GM19328 (cell line): ENCODE measurements around the gene BCR.

Experiments
- ATAC-seq: cut with Tn5 transposase; IDR thresholded peaks from one replicate; pipeline ENCODE4 v1.9.1; 2021; ENCODE audit warnings: mild to moderate bottlenecking, moderate library complexity; ENCODE audit not compliant: unreplicated experiment

The BCR gene

DNA sequence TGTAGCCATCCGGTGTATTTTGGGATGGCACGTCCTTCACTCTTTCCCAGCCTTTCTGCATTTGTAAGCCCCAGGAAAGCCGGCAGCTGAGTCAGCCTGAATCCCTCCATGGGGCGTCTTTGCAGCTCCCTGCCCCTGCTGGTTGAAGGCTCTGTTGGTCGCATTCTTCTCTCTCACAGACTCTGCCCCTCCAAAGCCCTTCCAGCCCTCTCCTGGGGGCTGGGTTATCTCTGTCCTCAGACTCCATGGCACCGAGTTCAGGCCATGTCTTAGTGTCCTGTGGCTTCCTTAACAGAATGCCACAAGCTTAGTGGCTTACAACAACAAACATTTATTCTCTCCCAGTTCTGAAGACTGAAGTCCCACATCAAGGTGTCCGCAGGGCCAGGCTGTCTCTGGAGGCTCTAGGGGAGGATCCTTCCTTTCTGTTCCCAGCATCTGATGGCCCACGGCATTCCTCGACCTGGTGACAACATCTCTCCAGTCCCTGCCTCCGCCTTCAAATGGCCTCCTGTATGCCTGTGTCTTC, 62.2 kb downstream of the BCR start:
- no peak for ATAC-seq

DNA sequence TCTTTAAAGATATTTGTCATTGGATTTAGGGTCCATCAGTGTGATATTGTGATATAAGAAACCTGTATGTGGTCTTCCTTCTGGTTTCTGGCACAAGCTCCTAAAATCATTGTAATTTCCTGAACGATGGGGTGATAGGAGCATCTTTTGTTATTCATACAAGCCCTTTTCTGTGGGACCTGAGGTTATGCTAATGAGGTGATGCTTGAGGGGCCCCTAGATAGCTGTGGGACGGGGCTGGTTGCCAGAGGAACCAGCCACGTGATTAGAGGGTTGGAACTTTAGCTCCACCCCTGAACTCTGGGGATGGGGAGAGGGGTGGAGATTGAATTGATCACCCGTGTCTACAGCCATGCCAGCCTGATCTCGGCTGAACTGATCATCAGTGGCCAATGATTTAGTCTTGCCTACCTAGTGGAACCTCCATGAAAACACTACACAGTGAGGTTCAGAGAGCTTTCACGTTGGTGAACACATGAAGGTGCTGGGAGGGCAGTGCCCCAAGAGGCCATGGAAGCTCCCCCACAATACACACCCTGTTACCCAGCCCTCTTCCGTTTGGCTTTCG, 62.8 kb downstream of the BCR start:
- ATAC-seq, result no peak

DNA sequence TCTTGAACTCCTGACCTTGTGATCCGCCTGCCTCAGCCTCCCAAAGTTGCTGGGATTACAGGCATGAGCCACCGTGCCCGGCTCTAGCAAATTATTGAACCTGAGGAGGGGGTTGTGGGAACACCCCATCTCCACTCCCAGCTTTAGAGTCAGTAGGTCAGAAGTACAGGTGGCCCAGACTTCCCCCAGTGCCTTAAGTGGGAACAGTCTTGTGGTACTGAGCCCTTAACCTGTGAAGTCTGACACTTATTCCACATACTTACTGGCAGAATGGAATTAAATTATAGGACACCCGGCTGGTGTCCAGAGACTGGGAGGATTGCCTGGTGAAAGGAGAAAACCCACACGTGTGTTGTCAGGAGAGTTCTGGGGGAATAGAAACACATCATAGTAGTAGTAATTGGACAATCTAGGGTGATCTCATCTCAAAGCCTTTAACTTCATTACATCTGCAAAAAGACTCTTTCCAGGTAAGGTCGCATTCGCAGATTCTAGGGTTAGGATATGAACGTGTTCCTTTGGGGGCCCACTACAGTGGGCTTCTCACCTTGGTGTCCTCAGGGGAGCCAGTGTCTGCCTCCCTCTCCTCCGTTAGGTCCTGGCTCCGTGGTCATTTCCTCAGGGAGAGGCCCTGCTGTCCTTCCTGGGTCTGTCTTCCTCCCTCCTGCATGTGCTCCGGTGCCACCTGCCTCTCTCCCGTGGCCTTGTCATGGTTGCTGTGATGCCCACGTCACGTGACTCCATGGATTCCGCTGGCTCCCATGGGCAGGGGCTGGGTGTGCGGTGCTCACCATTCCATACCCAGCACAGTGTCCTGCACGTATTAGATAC, 63.8 kb downstream of the BCR start:
- ATAC-seq, result no peak

DNA sequence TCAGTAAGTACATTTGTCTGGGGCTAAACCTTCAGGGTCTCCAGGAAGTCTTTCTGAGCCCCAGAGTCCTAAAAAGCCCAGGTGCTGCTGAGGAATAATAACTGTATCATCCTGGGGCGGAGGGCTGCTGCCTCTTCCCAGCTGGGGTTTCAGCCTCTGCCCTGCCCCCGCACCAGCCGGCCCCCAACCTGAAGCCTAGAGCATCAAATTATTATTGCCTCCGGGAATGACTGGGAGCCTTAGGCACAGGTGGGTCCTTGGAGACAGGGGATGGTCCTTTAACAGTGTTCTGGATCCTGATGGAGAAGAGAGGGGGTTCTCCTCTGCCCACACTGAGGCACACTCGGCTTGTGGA, 64.4 kb downstream of the BCR start:
- ATAC-seq, result no peak

DNA sequence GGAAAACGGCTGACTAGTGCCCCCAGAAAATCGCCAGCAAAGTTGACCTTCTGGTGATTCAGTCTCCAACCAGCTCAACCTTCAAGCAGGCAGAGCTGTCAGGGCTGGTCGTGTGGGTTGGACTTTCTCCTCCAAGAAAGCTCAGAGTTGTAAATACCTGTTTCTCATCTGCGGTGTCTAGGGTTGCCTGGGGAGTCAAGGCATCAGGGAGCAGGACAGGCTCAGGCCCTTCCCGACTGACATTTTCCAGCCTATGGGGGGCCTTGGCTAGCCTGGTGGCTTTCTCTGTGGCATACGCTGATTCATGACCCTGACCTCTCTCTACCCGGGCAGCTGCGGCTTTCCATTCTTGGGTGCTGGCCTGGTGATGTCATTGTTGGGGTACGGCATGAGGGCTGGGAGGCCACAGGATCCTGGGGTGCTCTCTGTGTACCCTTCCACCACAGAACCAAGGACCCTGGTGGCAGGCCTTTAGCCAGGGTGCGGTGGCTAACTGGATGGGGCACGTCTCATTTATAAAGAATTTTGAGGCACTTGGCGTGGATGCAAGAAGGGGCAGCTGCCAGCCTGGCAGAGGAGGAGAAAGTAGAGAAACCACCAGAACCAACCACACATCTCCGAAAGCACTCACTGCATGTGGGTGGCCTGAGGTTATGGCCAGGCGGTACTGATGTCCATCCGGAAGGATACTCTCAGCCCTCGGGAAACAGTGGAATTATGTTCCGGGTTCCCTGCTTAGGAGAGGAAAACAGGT, 64.9 kb downstream of the BCR start:
- no peak for ATAC-seq

DNA sequence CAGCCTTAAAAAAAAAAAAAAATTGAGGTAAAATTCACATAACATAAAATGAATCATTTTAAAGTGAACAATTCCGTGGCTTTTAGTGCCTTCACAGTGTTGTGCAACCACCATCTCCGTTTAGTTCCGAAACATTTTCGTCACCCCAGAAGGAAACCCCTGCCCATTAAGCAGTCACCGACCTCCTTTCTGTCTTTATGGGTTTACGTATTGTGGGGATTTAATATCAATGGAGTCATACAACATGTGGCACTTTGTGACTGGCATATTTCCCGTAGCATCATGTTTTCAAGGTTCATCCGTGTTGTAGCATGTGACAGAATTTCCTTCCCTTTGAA, 65.5 kb downstream of the BCR start:
- ATAC-seq, result no peak

- no peak for ATAC-seq
These were observed 66.9 kb downstream of the BCR start for GRCh38 chr22:23246982-23247766.

DNA sequence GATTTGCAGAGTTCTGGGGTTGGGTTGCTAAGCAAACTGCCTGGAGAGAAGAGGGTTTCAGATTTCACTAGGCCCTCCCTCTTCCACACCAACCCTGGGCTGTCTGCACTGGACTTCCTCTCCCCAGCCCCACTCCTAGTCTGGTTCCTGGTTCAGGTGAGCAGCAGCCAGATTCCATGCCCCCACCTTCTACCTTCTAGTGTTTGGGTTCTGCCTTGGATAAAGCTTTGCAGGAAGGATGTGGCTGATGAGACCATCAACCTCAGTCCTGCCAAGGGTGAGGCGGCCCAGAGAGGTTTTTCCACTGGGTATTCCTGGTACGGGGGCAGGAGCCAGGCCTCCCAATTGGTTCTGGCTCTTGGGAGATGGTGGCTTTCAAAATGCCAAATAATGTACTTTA, 68.3 kb downstream of the BCR start:
- ATAC-seq, result no peak

- ATAC-seq, result no peak
These were observed 69.9 kb downstream of the BCR start for GRCh38 chr22:23250056-23250784.

DNA sequence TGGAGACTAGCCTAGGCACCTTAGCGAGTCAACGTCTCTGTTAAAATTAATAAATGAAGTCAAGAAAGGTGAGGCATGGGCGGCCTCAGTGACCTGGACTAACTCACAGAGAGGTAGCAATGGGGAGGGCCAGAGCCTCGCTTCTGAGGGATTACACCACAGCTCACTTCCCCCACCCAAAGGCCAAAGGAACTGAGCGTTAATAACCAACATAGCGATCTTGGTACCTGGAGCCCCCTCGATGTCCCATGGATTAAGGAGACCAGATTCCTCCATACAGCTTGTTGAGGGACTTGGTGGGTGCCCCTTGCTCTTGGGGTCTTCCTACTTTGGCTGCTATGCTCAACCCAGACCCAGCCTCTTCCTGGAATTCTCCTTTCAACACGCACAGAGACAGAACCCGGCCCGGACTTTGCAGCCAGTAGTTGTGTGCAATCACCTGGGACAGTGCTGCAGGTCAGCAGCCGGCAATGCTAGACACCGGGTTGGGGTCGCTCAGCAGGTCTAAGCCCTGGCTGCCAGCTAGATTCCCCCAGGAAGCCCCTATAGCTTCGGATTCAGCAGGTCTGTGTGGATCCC, 70.6 kb downstream of the BCR start:
- ATAC-seq, result no peak

DNA sequence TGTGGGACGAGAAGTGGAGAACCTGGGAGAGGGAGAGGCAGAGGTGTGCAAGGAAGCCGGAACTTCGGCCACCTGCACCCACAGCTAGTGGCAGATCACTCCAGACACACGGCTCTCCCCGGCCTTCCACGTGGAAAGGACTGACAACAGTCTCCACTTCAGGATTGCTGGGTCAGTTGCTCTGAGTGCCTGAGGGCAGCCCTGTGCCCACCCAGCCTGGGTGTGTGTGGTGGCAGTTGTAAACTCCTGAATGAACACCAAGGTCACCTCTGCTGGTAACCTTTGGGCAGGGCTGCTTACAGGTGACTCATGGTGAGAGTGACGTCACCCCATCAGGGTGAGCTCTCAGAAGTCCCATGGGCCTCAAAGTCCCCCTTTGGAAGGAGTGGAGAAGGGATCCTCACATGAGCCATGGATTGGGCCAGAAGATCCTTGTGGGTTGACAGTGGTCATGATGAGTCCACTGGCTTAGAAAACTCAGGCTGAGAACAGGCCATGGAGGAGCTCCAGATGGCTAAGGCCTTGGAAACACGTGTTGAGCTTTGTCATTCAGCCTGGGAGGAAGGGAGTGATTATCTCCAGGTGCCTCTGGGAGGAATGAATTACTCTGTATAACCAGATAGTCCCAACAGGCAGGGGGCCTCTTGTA, 71.3 kb downstream of the BCR start:
- ATAC-seq, result no peak

GRCh38 chr22:23253475-23254055, 73.3 kb downstream of the BCR start:
- no peak for ATAC-seq

DNA sequence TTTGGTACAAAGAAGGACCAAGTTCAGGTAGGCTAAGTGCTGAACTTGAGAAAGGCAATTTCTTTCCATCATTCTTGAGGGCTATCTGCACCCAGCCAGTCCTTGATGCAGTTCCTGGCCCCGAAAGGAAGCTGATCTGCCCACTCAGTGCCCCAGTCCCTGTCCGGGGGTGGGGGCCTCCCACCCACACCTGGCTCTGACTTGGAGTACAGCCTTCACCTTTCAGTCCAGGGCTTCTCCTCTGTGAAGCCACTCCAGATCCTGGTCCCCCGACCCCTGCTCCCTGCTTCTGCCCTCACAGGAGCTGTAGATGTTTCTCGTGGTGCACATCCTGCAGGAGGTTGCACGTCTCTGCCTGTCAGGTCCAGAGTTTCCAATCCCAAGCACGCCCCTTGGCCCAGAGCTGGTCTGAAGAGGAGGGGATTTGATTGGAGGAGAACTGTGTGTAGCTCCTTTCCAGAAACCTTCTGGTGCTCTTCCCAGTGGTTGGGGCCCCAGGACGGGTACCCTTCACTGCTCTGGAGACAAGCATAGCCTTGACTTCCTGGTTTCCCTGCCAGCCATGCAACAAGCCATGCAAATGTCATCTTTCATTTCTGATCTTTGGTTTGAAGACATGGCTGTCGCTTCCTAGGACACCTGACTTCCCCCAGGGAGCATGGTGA, 75.3 kb downstream of the BCR start:
- no peak for ATAC-seq

DNA sequence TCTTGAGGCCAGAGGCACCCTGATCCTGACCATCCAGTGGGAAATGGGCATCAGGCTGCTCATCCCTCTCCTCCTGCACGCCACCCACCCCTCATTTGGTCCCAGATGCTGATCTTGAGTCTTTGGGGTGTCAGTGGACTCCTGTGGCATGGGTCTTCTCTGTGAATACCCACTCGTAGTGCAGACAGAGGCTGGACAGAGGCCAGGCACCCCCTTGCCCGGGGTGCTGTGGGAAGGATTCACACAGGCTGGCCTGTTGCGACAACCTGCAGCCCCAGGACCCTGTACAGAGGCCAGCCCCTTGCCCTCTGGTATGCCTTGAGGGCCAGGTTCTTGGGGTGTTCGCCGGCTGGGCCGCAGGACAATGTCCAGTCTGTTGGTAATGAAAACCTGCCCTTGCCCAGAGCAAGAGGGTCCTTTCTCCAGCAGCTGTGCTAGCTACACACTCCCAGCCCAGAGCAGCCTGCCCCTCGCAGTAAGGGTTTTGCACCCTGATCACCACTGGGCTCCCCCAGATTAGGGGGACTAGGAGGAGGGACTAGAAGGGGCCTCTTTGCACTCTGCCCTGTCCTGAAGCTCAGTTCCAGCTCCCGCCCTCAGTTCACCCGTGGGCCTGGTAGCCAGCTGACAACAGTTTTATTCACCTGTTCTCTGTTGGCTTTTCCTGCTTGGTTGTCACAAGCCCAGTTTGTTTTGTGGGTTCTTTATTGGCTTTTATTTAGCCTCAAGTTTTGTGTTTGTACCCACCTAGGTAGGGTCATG, 76.0 kb downstream of the BCR start:
- ATAC-seq, result no peak

- no peak for ATAC-seq
These were observed 76.9 kb downstream of the BCR start for GRCh38 chr22:23256986-23257888.

GRCh38 chr22:23257889-23258825, 77.8 kb downstream of the BCR start:
- no peak for ATAC-seq
